Lower leg skin (tissue), 4 donors: Measurements from ENCODE around the gene KCNJ15. TPM values are rescaled to one million over a fixed set of nuclear protein-coding genes. Genes with fewer than 3 reads are reported as not detected.
A peak's percentile ranks its signal among the peaks of the same experiment; 100 is the strongest.

Source experiments
- DNase-seq, 2 donors: peaks; one replicate each; pipeline ENCODE4 v3.0.0-alpha.2; 2019; ENCODE audit warnings: low spot score in 2 of 2
- H3K4me3 ChIP-seq: fragments of 200-600 bp; sonication (generic); 2 replicates; pipeline ENCODE4 v1.5.1; 2017; ENCODE audit warnings: mild to moderate bottlenecking, low read depth; ENCODE audit not compliant: poor library complexity, severe bottlenecking
- POLR2A ChIP-seq, 2 donors: fragments of 450-650 bp; IDR thresholded peaks; one replicate each; pipeline ENCODE4 v1.6.1; 2016 to 2017; ENCODE audit warnings: antibody characterized with exemption in 2 of 2, mild to moderate bottlenecking in 1 of 2, moderate library complexity in 1 of 2
- WGBS, 2 donors: methylation state at CpG; one replicate each; pipeline ENCODE4 v1.1.5; 2018; 5-methylcytosine and 5-hydroxymethylcytosine counted together
- intact Hi-C: fragments of 100-400 bp; cut with DNase I; formaldehyde crosslinking; loops from one replicate; pipeline ENCODE4 v1.15.0; 2023; ENCODE audit warnings: low total_unique reads
- total RNA-seq, 4 donors: library from RNA; depleted of rRNA; stranded (reverse); fragments of >200 nt; gene quantifications; one replicate each; pipeline ENCODE4 v1.1.0, GENCODE V29; 2016
- TF ChIP-seq, protein P1 (sequence below), 3 donors: fragments of 450-650 bp; IDR thresholded peaks; one replicate each; pipeline ENCODE4 v1.5.1; 2016; ENCODE audit warnings: antibody characterized with exemption in 3 of 3, mild to moderate bottlenecking in 3 of 3, moderate library complexity in 2 of 3

The KCNJ15 gene
- total RNA-seq, 4 donors from 2014 or later = 4.2 to 55.1 (median 7.3) TPM

DNA sequence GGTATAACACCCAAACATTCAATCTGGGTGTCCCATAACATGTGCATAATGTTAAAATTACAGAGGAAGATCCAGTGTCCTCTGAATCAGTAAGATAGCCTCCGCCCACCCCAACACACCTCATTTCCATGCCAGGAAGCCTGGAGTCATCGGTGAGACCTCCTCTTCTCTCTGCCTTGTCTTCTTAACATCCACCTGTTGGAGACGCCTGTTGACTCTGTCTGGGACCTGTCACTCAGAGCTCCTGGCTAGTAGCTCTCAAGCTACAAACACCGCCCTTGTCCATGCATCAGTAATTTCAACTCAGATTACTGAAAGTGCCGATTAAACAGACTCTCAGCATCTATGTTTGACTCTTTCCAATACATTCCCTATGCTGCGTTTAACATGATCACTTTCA is 27.4 kb downstream of the KCNJ15 start:
- H3K4me3 ChIP-seq = no peak overlapping the region
- 97% methylated on average over 6 of the region's 6 CpGs for WGBS, 2 donors
- TF ChIP-seq, protein P1, sequence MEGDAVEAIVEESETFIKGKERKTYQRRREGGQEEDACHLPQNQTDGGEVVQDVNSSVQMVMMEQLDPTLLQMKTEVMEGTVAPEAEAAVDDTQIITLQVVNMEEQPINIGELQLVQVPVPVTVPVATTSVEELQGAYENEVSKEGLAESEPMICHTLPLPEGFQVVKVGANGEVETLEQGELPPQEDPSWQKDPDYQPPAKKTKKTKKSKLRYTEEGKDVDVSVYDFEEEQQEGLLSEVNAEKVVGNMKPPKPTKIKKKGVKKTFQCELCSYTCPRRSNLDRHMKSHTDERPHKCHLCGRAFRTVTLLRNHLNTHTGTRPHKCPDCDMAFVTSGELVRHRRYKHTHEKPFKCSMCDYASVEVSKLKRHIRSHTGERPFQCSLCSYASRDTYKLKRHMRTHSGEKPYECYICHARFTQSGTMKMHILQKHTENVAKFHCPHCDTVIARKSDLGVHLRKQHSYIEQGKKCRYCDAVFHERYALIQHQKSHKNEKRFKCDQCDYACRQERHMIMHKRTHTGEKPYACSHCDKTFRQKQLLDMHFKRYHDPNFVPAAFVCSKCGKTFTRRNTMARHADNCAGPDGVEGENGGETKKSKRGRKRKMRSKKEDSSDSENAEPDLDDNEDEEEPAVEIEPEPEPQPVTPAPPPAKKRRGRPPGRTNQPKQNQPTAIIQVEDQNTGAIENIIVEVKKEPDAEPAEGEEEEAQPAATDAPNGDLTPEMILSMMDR (IDR thresholded peaks at IDR 0.05) = no peak
- DNase-seq = no peak
- intact Hi-C loops = no loop called here

DNA sequence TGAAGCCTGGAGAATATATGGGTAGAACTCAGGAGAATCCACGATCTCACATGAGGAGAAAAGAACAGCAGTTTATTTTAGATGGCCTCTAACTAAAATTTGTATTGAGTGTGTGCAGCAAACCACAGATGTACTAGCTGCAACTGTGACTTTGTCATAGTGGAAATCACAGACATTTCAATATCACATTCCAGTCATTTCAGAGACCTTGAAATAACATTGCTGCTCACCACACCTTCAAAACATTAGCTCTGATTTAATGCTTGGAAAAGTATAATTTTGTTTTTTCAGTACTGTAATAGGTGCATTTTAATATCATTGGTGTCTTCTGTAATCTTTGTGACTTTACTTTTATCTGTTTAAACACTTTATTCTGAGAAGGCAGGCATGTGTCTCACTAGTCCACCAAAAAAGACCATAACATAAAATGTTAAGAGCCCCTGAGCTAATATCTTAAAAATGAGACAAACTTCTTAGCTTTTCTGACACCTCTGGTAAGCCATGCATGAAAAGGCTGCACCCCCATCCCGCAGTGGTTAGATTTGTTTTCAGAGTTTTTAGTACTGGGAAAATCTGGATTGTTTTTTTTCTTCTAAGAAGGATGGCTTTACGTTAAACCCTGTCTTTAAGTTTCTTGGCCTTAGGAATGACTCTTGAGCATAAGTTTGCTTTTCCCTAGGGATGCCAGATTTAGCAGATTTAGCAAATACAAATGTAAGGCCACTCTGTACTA is 30.1 kb downstream of the KCNJ15 start:
- TF ChIP-seq, protein P1 (IDR thresholded peaks at IDR 0.05) = no peak
- no peak for TF ChIP-seq POLR2A (IDR thresholded peaks at IDR 0.05)
- 81 to 86% methylated on average over 3 of the region's 3 CpGs for WGBS, 2 donors
- no peak for DNase-seq
- intact Hi-C loops = no loop called here
- no peak overlapping the region for H3K4me3 ChIP-seq

DNA sequence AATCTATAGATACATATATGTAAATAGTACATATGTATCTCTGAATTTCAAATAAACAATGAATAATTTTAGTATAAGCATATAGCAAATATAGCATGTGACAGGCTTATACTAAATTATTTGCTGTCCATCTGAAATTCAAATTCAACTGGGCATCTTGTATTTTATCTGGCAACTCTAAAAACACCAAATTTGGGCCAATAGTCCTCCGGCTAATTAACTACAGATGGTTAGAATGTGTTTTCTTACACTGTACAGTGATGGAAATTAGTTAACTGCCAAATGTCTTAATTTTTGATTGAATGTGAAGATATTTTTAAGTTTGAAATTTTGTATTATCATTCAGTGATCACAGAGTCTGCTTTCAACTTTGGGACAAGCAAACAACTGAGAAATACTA is 30.7 kb downstream of the KCNJ15 start:
- TF ChIP-seq, protein P1 (IDR thresholded peaks at IDR 0.05) = no peak
- no peak for TF ChIP-seq POLR2A (IDR thresholded peaks at IDR 0.05)
- intact Hi-C loops = no loop called here
- DNase-seq = no peak
- 63 to 65% methylated on average over 1 of the region's 1 CpG for WGBS, 2 donors
- H3K4me3 ChIP-seq = no peak overlapping the region

DNA sequence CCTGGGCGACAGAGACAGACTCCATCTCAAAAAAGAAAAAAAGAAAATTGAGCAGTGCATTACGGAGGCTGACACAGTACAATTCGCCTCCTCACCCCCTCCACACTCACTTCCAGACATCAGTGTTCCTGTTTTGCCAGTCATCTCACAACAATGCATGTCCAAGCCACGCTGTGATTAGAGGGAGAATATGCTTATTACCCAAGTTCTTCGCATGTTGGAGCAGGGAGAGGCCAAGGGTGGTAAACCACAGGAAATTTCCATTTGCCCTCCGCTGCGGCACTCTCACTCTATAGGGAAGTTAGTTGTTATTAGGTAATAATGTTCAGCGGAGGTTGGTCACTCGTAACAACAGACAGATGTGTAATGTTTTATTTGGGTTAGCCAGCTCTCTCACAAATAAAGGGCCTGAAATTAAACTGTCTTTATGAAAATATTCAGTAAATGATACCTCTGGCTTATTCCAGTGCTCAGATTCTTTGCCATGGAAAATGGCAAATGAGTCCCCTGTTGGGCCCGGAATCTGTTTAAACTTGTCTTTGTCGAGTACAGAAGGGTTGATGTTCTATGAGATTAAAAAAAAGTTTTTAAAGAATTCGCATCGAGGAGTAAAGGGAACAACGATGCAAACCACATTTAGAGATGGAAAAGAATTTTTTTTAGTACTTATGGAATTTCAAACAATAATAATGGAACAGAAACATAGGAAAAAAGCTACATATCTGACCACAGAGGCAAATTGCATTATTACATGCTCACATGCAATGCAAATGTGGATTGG is 33.1 kb downstream of the KCNJ15 start:
- DNase-seq = peak in 1 of 2 donors; percentile 61
- TF ChIP-seq, protein P1 (IDR thresholded peaks at IDR 0.05) = no peak
- no peak for TF ChIP-seq POLR2A (IDR thresholded peaks at IDR 0.05)
- H3K4me3 ChIP-seq = no peak overlapping the region
- 67 to 77% methylated on average over 14 of the region's 14 CpGs for WGBS, 2 donors
- intact Hi-C loops = no loop called here

DNA sequence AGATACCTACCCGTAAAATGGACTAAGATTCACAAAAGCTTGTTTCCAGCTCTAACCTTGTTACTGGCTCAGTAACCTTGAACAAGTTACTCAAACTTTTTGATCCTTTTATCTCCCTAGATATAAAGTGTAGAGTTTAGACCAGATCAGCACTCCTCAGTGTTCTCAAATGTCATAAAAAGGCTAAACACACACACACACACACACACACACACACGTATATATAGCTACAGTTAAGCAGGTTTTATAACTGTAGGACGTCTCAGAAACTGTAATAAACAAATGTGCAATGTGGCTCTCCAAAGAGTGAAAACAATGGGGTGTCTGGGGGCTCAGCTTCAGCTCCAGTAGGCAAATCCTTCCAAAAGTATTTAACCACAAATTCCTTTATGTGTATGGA is 34.0 kb downstream of the KCNJ15 start:
- DNase-seq = no peak
- no peak overlapping the region for H3K4me3 ChIP-seq
- intact Hi-C loops = no loop called here
- WGBS, 2 donors = 40 to 68% methylated on average over 3 of the region's 3 CpGs
- TF ChIP-seq, protein P1 (IDR thresholded peaks at IDR 0.05) = no peak
- TF ChIP-seq POLR2A (IDR thresholded peaks at IDR 0.05) = no peak
